GM19193 (cell line): ENCODE results near the gene MRPL42.

Experiments
- POLR2A ChIP-seq: IDR thresholded peaks from 4 replicates; pipeline ENCODE4 v1.6.1; 2011; ENCODE audit not compliant: insufficient read depth, insufficient read length; ENCODE audit errors: extremely low read depth

The MRPL42 gene

DNA sequence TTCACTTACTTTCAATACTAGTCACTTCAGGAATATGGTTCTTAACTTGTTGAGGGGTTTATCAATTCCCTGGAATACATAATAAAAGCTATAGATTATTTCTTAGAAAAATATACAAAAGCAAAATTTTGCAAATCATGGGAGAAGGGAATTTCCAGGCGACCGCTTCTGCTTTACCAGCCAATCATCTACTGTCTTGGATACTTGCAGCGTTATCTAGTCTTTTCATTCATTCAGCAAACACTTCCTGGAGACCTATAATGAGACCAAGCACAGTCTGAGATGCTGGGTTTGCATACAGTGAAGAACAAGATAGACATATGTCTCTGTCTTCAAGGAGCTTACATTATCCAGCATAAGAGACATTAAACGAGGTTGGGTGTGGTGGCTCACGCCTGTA lies 1.5 kb upstream of the MRPL42 start:
- TF ChIP-seq POLR2A = no peak

DNA sequence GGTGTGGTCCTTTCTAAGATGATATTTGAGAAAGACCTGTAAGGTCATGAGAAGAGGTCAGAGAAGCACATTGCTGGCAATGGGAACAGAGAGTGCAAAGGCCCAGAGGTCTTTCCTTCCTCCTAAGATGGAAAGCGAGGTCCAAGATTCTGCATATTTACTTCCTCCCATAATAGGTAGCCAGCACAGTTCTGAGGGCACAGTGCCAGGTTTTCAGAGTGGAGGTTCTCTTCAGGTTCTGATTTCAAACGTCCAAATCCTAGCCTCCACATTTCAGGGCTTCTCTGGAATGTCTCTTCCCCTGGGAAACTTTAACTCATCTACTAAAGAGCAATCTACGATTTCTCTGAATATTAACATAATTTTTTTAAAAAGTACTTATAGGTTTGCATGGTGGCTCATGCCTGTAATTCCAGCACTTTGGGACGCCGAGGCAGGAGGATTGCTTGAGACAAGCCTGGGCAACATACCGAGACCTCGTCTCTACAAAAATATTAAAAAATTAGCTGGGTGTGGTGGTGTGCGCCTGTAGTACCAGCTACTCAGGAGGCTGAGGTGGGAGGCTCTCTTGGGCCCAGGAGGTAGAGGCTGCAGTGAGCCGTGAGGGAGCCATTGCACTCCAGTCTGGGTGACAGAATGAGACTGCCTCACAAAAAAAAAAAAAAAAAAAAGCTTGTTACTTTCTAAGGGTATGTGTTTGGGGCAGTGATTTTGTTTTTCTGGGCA lies 526 bp upstream of the MRPL42 start:
- TF ChIP-seq POLR2A = no peak

DNA sequence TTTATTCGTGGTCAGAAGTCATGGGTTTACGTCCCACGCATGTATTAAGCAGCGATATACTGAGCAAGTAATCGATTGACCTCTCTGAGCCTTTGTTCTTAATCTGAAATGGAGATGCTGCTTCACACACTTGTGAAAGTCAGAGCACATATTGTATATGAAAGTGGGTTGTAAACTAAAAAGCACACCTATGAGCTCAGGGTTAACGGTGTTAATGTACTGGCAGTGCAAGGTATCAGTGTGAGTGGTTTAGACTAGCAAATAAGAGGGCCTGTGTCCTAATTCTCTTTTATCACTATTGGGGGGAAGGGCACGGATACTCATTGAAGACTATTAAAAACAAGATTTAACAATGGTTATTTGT lies 676 bp downstream of the MRPL42 start:
- TF ChIP-seq POLR2A = no peak

DNA sequence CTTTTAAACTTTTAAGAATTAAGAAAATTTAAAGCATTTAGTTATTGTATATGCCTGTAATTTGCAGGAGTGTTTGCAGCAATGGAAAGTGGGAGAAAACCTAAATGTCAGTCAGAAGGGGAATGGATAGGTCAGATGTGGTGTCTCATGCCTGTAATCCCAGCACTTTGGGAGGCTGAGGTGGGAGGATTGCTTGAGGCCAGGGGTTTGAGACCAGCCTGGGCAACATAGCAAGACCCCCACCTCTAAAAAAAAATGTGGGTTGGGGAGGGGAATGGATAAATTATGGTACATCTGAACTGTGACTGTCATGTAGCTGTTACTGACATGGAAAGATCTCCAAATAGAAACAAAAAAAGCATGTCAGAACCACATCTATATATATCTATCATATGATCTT lies 2.1 kb downstream of the MRPL42 start:
- TF ChIP-seq POLR2A = no peak

DNA sequence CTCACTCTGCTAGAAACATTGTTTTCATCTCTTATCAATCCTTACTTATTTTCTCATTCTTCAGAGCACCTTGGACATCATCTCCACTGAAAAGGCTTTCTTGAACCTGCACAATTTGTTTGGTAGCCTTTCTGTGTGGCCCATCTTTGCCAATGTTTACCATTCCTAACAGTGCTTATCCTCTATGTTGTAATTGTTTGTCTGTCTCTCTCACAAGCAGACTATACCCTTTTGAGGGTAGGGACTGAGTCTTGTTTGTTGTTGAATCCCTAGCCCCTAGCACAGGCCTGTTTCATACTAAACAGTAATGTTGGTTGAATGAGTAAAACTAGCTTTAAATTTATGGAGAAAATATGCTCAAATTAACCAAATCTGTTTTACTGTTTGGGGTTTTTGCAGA lies 9.2 kb downstream of the MRPL42 start:
- TF ChIP-seq POLR2A = no peak

DNA sequence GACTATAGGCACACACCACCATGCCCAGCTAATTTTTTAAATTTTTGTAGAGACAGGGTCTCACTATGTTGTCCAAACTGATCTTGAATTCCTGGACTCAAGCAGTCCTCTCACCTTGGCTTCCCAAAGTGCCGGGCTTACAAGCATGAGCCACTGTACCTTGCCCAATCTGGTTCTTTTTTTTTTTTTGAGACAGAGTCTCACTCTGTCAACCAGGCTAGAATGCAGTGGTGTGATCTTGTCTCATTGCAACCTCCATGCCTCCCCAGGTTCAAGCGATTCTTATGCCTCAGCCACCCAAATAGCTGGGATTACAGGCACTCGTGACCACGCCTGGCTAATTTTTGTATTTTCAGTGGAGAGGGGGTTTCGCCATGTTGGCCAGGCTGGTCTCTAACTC lies 15.4 kb downstream of the MRPL42 start:
- TF ChIP-seq POLR2A = no peak

DNA sequence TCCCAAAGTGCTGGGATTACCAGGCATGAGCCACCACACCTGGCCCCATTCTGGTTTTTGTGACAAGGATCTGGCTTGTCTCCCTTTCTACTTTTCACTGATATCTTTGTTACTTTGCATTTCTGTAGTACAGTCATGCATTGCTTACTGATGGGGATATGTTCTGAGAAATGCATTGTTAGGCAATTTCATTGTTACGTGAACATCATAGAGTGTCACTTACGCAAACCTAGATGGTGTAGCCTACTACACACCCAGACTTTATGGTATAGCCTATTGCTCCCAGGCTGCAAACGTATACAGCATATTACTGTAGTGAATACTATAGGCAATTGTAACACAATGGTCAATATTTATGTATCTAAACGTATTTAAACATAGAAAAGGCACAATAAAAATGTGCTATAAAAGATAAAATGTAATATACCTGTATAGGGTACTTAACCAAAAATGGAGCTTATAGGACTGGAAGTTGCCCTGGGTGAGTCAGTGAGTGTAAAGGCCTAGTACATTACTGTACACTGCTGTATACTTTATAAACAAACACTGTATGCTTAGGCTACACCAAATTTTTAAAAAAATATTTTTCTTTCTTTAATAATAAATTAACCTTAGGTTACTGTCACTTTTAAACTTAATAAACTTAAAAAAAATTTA lies 16.0 kb downstream of the MRPL42 start:
- TF ChIP-seq POLR2A = no peak

DNA sequence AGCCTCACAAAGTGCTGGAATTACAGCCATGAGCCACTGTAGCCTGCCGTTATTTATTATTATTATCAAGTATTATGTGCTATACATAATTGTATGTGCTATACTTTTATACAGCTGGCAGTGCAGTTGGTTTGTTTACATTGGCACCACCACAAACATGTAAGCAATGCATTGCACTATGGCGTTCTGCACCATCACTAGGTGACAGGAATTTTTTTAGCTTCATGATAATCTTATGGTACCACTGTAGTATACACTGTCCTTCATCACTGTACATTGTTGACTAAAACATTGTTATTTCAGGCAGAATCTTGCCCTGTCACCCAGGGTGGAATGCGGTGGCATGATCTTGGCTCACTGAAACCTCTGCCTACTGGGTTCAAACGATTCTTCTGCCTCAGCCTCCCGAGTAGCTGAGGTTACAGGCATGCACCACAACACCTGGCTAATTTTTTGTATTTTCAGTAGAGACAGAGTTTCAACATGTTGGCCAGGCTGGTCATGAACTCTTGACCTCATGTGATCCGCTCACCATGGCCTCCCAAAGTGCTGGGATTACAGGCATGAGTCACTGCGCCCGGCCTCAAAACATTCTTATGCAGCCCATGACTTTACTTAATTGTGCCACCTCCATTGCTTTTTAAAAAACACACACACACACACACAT lies 17.1 kb downstream of the MRPL42 start:
- TF ChIP-seq POLR2A = no peak

DNA sequence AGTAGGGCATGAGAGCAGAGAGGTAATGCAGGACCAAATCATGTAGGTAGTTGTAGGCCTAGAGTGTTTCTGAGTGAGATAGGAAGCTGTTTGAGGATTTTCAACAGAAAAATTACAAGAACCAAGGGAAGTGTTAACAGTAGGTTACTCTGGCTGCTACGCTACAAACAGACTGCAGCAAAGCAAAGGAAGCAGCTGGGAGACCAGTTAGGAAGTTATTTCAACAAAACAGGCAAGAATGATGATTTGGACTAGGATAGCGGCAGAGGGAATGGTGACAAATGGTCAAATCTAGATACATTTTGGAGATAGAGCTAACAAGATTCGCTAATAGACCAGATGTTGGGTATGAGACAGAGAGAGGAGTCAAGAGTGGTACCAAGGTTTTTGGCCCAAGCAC lies 26.8 kb downstream of the MRPL42 start:
- no peak for TF ChIP-seq POLR2A

DNA sequence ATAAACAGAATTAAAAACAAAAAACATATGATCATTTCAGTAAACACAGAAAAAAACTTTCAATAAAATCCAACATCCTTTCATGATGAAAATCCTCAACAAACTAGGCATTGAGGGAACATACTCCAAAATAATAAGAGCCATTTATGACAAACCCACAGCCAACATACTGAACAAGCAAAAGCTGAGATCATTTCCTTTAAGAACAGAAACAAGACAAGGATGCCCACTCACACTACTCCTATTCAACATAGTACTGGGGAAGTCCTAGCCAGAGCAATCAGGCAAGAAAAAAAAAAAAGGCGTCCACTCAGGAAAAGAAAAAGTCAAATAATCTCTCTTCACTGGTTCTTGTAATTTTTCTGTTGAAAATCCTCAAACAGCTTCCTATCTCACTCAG lies 30.1 kb downstream of the MRPL42 start:
- no peak for TF ChIP-seq POLR2A

DNA sequence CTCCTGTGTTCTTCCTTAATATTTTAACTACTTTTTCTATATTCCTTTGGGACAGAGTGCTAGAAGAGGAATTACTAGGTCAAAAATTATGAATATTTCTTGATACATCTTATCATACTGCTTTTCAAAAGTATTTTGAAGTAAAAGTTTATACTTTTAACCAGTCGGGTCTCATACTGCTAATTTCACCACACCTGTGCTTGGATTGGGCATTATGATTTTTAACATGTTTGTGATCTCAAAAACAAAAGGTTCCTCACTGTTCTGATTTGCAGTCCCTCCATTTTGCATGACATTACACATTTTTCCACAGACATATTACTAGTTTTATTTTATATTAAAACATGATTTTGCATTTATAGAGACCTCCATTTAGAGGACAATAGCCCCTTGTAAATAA lies 32.9 kb downstream of the MRPL42 start:
- TF ChIP-seq POLR2A = no peak

DNA sequence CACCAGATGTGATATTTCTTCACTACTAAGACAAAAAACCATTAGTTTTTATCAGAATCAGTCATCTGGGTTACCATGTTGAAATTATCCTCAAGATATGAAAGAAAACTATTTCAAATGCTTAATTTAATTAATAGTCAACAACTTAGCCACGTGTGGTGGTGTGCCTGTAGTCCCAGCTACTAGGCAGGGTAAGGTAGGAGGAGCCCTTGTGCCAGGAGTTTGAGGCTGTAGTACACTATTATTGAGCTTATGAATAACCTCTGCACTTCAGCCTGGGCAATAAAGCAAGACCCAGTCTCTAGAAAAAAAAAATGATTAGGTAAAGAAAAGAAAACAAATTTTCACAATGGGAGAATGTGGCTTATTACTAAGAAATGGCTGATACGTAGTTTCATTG lies 33.4 kb downstream of the MRPL42 start:
- no peak for TF ChIP-seq POLR2A

DNA sequence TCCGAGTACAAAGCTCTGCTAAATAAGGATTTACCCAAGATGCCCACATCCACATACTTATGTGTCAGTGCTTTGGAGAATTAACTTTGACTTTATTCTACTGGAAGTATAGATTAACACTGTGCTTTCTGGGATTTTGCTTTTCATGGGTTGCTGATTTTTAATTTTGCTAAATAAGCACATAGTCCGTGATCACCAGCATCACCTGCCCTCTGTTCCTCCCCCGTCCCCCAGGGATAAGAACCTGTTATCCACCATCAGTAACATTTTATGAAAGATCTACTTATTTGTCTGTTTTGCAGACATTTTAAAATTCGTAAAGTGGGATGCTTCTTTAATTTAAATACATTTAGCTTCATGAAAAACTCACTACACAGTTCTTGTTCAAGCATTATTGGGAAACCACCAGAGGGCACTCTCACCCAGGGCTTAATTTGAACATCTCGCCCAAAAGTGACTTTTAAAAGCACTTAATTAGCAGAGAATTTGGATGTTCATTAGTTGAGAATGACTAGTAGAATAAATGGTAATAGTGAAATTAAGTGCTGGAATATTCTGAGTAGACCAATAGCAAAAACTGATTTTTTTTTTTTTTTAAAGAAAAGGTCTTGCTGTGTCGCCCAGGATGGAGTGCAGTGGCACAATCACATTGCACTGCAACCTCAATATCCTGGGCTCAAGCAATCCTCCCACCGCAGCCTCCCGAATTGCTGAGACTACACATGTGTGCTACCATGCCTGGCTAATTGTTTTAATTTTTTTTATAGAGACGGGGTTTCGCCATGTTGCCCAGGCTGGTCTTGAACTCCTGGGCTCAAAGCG lies 35.7 kb downstream of the MRPL42 start:
- TF ChIP-seq POLR2A = no peak

DNA sequence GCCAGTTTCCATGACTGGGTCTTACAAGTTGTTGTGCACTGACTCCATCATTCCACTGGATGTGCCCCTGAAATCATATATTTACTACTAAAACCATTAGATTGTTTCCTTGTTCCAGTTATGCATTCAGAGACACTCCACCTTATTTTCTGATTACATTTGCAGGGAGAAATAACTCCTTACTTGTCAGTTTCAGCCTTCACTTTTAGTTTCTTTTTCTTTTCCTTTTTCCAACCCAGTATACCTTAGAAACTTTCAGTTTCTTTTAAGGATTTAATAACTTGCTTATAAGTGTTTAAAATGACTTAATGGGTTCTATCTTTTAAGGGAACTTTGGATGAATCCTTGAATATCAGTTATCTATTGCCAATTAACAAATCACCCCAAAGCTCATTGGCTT lies 39.9 kb downstream of the MRPL42 start:
- no peak for TF ChIP-seq POLR2A

DNA sequence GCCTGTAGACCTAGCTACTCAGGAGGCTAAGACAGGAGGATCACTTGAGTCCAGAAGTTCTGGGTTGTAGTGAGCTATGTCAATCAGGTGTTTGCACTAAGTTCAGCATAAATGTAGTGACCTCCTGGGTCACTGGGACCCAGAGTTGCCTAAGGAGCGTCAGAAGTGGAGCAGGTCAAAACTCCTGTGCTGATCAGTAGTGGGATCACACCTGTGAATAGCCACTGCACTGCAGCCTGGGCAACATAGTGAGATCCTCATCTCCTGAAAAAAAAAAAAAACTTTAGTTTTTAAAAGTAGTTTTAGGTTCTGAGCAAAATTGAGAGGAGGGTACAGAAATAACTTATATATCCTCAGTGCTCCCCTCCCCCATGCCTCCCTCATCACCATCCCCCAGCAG lies 42.2 kb downstream of the MRPL42 start:
- TF ChIP-seq POLR2A = no peak
